Sigmoid colon (tissue), 4 donors: ENCODE results near the gene LINGO4.

Experiments used
- EP300 ChIP-seq, 4 donors: sonication (generic); formaldehyde crosslinking; IDR thresholded peaks; one replicate each; pipeline ENCODE4 v1.6.1; 2017; ENCODE audit warnings: antibody characterized with exemption in 4 of 4
- POLR2AphosphoS5 ChIP-seq, 4 donors: sonication (generic); formaldehyde crosslinking; IDR thresholded peaks; one replicate each; pipeline ENCODE4 v1.6.1; 2017; ENCODE audit warnings: antibody characterized with exemption in 4 of 4
- TF ChIP-seq, protein P1 (sequence below), 4 experiments: fragments of 450-650 bp in 3 of 4; fragments of 200-600 bp in 1 of 4; IDR thresholded peaks; one replicate each; pipeline ENCODE4 v1.5.1; 2016 to 2019; ENCODE audit warnings: antibody characterized with exemption in 4 of 4, mild to moderate bottlenecking in 3 of 4, moderate library complexity in 2 of 4

DNA sequence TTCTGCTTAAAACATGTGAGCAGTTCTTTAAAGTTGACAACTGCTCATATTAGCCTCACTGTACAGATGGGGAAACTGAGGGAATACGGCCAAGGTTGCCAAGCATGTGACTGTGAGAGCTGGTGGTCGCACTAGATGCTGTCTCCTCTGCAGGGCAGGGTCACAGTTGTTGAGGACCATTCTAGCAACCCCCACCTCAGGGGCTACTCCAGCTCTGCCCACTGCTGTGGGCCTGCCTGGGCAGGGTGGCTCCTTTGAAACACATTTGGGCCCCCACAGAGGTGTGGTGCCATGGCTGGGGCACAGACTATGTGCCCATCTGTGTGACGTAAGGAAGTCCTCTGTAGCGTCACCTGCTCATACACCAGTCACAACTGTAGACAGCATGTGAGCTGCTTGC lies 47.5 kb upstream of the LINGO4 start:
- TF ChIP-seq, protein P1, sequence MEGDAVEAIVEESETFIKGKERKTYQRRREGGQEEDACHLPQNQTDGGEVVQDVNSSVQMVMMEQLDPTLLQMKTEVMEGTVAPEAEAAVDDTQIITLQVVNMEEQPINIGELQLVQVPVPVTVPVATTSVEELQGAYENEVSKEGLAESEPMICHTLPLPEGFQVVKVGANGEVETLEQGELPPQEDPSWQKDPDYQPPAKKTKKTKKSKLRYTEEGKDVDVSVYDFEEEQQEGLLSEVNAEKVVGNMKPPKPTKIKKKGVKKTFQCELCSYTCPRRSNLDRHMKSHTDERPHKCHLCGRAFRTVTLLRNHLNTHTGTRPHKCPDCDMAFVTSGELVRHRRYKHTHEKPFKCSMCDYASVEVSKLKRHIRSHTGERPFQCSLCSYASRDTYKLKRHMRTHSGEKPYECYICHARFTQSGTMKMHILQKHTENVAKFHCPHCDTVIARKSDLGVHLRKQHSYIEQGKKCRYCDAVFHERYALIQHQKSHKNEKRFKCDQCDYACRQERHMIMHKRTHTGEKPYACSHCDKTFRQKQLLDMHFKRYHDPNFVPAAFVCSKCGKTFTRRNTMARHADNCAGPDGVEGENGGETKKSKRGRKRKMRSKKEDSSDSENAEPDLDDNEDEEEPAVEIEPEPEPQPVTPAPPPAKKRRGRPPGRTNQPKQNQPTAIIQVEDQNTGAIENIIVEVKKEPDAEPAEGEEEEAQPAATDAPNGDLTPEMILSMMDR (IDR thresholded peaks at IDR 0.05) = no peak
- TF ChIP-seq EP300 (IDR thresholded peaks at IDR 0.05) (no peak), POLR2AphosphoS5 (IDR thresholded peaks at IDR 0.05) (no peak)
